Neural cell (in vitro differentiated cells): ENCODE results near the gene RBPJL. TPM values are rescaled to one million over a fixed set of nuclear protein-coding genes. Genes with fewer than 3 reads are reported as not detected.

ENCODE experiments used
- H2AFZ ChIP-seq: fragments of 200-600, 300-800 bp; sonication (generic), shearing (Covaris generic); 2 replicates; pipeline ENCODE4 v1.6.0; 2014; ENCODE audit warnings: low read depth, mild to moderate bottlenecking, antibody characterized with exemption, low read length, moderate library complexity
- H3F3A ChIP-seq: fragments of 200-600 bp; shearing (Covaris generic); 2 replicates; pipeline ENCODE4 v1.6.1; 2016; ENCODE audit warnings: mild to moderate bottlenecking, moderate library complexity, mixed read lengths, antibody characterized with exemption, low read length; ENCODE audit not compliant: insufficient read depth, poor library complexity, severe bottlenecking
- H3K27ac ChIP-seq: fragments of 200-600, 300-800 bp; sonication (generic), shearing (Covaris generic); 2 replicates; pipeline ENCODE4 v1.5.1; 2014; ENCODE audit warnings: mild to moderate bottlenecking, low read length, moderate library complexity
- H3K27me3 ChIP-seq: fragments of 300-800, 200-600 bp; sonication (generic), shearing (Covaris generic); 2 replicates; pipeline ENCODE4 v1.6.0; 2014; ENCODE audit warnings: mild to moderate bottlenecking, low read depth, low read length, moderate library complexity; ENCODE audit not compliant: insufficient read depth
- H3K36me3 ChIP-seq: fragments of 300-800, 200-600 bp; sonication (generic), shearing (Covaris generic); 2 replicates; pipeline ENCODE4 v1.5.1; 2014; ENCODE audit warnings: mild to moderate bottlenecking, antibody characterized with exemption, low read length, moderate library complexity; ENCODE audit not compliant: insufficient read depth
- H3K4me2 ChIP-seq: fragments of 300-800, 200-600 bp; sonication (generic), shearing (Covaris generic); 2 replicates; pipeline ENCODE4 v1.6.0; 2014; ENCODE audit warnings: mild to moderate bottlenecking, low read length
- H3K4me3 ChIP-seq: fragments of 300-800, 200-600 bp; sonication (generic), shearing (Covaris generic); 2 replicates; pipeline ENCODE4 v1.5.1; 2014; ENCODE audit warnings: mild to moderate bottlenecking, low read length, moderate library complexity
- H3K79me2 ChIP-seq: fragments of 200-600 bp; shearing (Covaris generic); replicated peaks from 2 replicates; pipeline ENCODE4 v1.6.0; 2014; ENCODE audit warnings: mild to moderate bottlenecking, low read length, moderate library complexity; ENCODE audit not compliant: insufficient read depth
- H3K9ac ChIP-seq: fragments of 300-800, 200-600 bp; sonication (generic), shearing (Covaris generic); 2 replicates; pipeline ENCODE4 v1.6.1; 2016; ENCODE audit warnings: mild to moderate bottlenecking, low read length, mixed read lengths
- H3K9me2 ChIP-seq: fragments of 200-600 bp; shearing (Covaris generic); 2 replicates; pipeline ENCODE4 v1.6.1; 2016; ENCODE audit warnings: mild to moderate bottlenecking, low read length, mixed read lengths; ENCODE audit not compliant: insufficient read depth
- H3K9me3 ChIP-seq: fragments of 200-600, 300-800 bp; sonication (generic), shearing (Covaris generic); 2 replicates; pipeline ENCODE4 v1.6.1; 2016; ENCODE audit warnings: mild to moderate bottlenecking, mixed run types, low read length, moderate library complexity, mixed read lengths
- H4K20me1 ChIP-seq: fragments of 200-600 bp; shearing (Covaris generic); 2 replicates; pipeline ENCODE4 v1.6.1; 2016; ENCODE audit warnings: mild to moderate bottlenecking, mixed run types; ENCODE audit not compliant: insufficient read depth
- CTCF ChIP-seq: fragments of 450-650 bp; IDR thresholded peaks from 2 replicates; pipeline ENCODE4 v1.5.1; 2014; ENCODE audit warnings: antibody characterized with exemption, mild to moderate bottlenecking, moderate library complexity; ENCODE audit not compliant: poor library complexity, severe bottlenecking
- MXI1 ChIP-seq: fragments of 450-650 bp; conservative IDR thresholded peaks from 2 replicates; pipeline ENCODE4 v1.6.1; 2014; ENCODE audit warnings: antibody characterized with exemption, mild to moderate bottlenecking; ENCODE audit not compliant: poor library complexity, severe bottlenecking
- POLR2AphosphoS5 ChIP-seq: IDR thresholded peaks from 2 replicates; pipeline ENCODE4 v1.6.1; 2012
- RAD21 ChIP-seq: fragments of 450-650 bp; conservative IDR thresholded peaks from 2 replicates; pipeline ENCODE4 v1.6.1; 2014; ENCODE audit warnings: antibody characterized with exemption, mild to moderate bottlenecking, moderate library complexity
- SMC3 ChIP-seq: fragments of 450-650 bp; conservative IDR thresholded peaks from 2 replicates; pipeline ENCODE4 v1.6.1; 2014; ENCODE audit warnings: antibody characterized with exemption, mild to moderate bottlenecking, moderate library complexity; ENCODE audit not compliant: poor library complexity
- TAF1 ChIP-seq: IDR thresholded peaks from 2 replicates; pipeline ENCODE4 v1.6.1; 2012; ENCODE audit warnings: low read depth
- polyA plus RNA-seq: library from polyadenylated mRNA; depleted of rRNA; stranded (reverse); fragments of >200 nt; gene quantifications from 2 replicates; pipeline ENCODE4 v1.2.3, GENCODE V29; 2014
- TF ChIP-seq, protein P1 (sequence below): IDR thresholded peaks from 2 replicates; pipeline ENCODE4 v1.6.1; 2012; ENCODE audit warnings: borderline replicate concordance

RBPJL gene
- polyA plus RNA-seq, 1 donor from 2014 or later, result not detected

GRCh38 chr20:45340236-45340847 is 33.7 kb downstream of the RBPJL start:
- H3K79me2 ChIP-seq, result no peaks in the 10 kb centered on the region
- H3K27ac ChIP-seq, result no peak overlapping the region
- TF ChIP-seq CTCF, result no peak
- TF ChIP-seq SMC3, result no peak
- no peak for TF ChIP-seq MXI1
- H3K9ac ChIP-seq, result no peak overlapping the region
- H3K9me2 ChIP-seq, result no peaks in the 10 kb centered on the region
- no peaks in the 10 kb centered on the region for H4K20me1 ChIP-seq
- no peaks in the 10 kb centered on the region for H3F3A ChIP-seq
- no peak overlapping the region for H3K4me2 ChIP-seq
- H3K36me3 ChIP-seq, result no peaks in the 10 kb centered on the region
- H3K4me3 ChIP-seq, result no peak overlapping the region
- no peaks in the 10 kb centered on the region for H3K27me3 ChIP-seq
- no peaks in the 10 kb centered on the region for H3K9me3 ChIP-seq
- H2AFZ ChIP-seq, result no peak overlapping the region

- no peaks in the 10 kb centered on the region for H3K9me2 ChIP-seq
- no peaks in the 10 kb centered on the region for H4K20me1 ChIP-seq
- no peak overlapping the region for H3K4me3 ChIP-seq
- no peak overlapping the region for H3K27ac ChIP-seq
- H3K4me2 ChIP-seq, result no peak overlapping the region
- TF ChIP-seq, protein P1, sequence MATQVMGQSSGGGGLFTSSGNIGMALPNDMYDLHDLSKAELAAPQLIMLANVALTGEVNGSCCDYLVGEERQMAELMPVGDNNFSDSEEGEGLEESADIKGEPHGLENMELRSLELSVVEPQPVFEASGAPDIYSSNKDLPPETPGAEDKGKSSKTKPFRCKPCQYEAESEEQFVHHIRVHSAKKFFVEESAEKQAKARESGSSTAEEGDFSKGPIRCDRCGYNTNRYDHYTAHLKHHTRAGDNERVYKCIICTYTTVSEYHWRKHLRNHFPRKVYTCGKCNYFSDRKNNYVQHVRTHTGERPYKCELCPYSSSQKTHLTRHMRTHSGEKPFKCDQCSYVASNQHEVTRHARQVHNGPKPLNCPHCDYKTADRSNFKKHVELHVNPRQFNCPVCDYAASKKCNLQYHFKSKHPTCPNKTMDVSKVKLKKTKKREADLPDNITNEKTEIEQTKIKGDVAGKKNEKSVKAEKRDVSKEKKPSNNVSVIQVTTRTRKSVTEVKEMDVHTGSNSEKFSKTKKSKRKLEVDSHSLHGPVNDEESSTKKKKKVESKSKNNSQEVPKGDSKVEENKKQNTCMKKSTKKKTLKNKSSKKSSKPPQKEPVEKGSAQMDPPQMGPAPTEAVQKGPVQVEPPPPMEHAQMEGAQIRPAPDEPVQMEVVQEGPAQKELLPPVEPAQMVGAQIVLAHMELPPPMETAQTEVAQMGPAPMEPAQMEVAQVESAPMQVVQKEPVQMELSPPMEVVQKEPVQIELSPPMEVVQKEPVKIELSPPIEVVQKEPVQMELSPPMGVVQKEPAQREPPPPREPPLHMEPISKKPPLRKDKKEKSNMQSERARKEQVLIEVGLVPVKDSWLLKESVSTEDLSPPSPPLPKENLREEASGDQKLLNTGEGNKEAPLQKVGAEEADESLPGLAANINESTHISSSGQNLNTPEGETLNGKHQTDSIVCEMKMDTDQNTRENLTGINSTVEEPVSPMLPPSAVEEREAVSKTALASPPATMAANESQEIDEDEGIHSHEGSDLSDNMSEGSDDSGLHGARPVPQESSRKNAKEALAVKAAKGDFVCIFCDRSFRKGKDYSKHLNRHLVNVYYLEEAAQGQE, result no peak
- TF ChIP-seq POLR2AphosphoS5, result no peak
- no peak for TF ChIP-seq TAF1
- TF ChIP-seq CTCF, result no peak
- TF ChIP-seq SMC3, result no peak
- no peak for TF ChIP-seq RAD21
- no peak for TF ChIP-seq MXI1
- no peaks in the 10 kb centered on the region for H3K27me3 ChIP-seq
- peak overlapping the region; percentile 21 for H2AFZ ChIP-seq
- H3F3A ChIP-seq, result no peaks in the 10 kb centered on the region
- no peaks in the 10 kb centered on the region for H3K9me3 ChIP-seq
- no peak overlapping the region for H3K9ac ChIP-seq
- H3K36me3 ChIP-seq, result no peaks in the 10 kb centered on the region
- H3K79me2 ChIP-seq, result no peaks in the 10 kb centered on the region
Measured at GRCh38 chr20:45340951-45341350, 34.3 kb downstream of the RBPJL start.
